Measurements from ENCODE around the gene LYRM9.
A peak's percentile ranks its signal among the peaks of the same experiment; 100 is the strongest.
"Not testable (repeated sequence)": the region's sequence is repeated elsewhere in the genome, so short reads cannot be mapped to it uniquely, and the experiment has no call there.

Gene LYRM9

GRCh38 chr17:27892866-27893769 is at the start of gene LYRM9:
Gene LYRM9, minus strand, starts transcription at chr17:27893365. Its CDS starts 10,671 bp downstream, at chr17:27882694.
- peak; percentile 80 to 91 for DNase-seq

- DNase-seq = no peak
Measured at GRCh38 chr17:27940503-27941428, 47.6 kb upstream of the LYRM9 start.

GRCh38 chr17:27939474-27940465 is 46.6 kb upstream of the LYRM9 start:
- DNase-seq = no peak

- no peak for DNase-seq
Measured at GRCh38 chr17:27938864-27939263, 45.7 kb upstream of the LYRM9 start.

GRCh38 chr17:27938241-27938640 is 45.1 kb upstream of the LYRM9 start:
- no peak for DNase-seq

- DNase-seq = no peak
Measured at GRCh38 chr17:27937025-27937546, 43.9 kb upstream of the LYRM9 start.

GRCh38 chr17:27930000-27930399 is 36.8 kb upstream of the LYRM9 start:
- no peak for DNase-seq

- DNase-seq = no peak
Measured at GRCh38 chr17:27928587-27928986, 35.4 kb upstream of the LYRM9 start.

- DNase-seq = no peak
Measured at GRCh38 chr17:27927781-27928180, 34.6 kb upstream of the LYRM9 start.

GRCh38 chr17:27921599-27921998 is 28.4 kb upstream of the LYRM9 start:
- DNase-seq = no peak

GRCh38 chr17:27921077-27921476 is 27.9 kb upstream of the LYRM9 start:
- DNase-seq = no peak

GRCh38 chr17:27920569-27920968 is 27.4 kb upstream of the LYRM9 start:
- no peak for DNase-seq

- DNase-seq = no peak
Measured at GRCh38 chr17:27919079-27919478, 25.9 kb upstream of the LYRM9 start.

GRCh38 chr17:27918498-27918897 is 25.3 kb upstream of the LYRM9 start:
- no peak for DNase-seq

- no peak for DNase-seq
Measured at GRCh38 chr17:27917000-27917399, 23.8 kb upstream of the LYRM9 start.

GRCh38 chr17:27915709-27916108 is 22.5 kb upstream of the LYRM9 start:
- no peak for DNase-seq

GRCh38 chr17:27914382-27914781 is 21.2 kb upstream of the LYRM9 start:
- no peak for DNase-seq

GRCh38 chr17:27912964-27913363 is 19.8 kb upstream of the LYRM9 start:
- DNase-seq = no peak

- not testable (repeated sequence) for DNase-seq
Measured at GRCh38 chr17:27912299-27912698, 19.1 kb upstream of the LYRM9 start.

GRCh38 chr17:27907976-27908558 is 14.9 kb upstream of the LYRM9 start:
- DNase-seq = no peak

- DNase-seq = no peak
Measured at GRCh38 chr17:27906623-27907022, 13.5 kb upstream of the LYRM9 start.

GRCh38 chr17:27906226-27906580 is 13.0 kb upstream of the LYRM9 start:
- no peak for DNase-seq

Measured in hippocampal formation (tissue), 2 donors.